Thyroid gland (tissue), 4 donors: ENCODE results near the gene UBE2QL1.

ENCODE experiments used
- POLR2A ChIP-seq, 2 donors: fragments of 450-650 bp; IDR thresholded peaks; one replicate each; pipeline ENCODE4 v1.6.1; 2017; ENCODE audit warnings: antibody characterized with exemption in 2 of 2, mild to moderate bottlenecking in 2 of 2, moderate library complexity in 1 of 2
- TF ChIP-seq, protein P1 (sequence below), 6 experiments: fragments of 200-600 bp in 3 of 6; fragments of 450-650 bp in 3 of 6; sonication (generic) in 3 of 6; IDR thresholded peaks; one replicate each; pipeline ENCODE4 v1.5.1; 2016 to 2019; ENCODE audit warnings: antibody characterized with exemption in 6 of 6, mild to moderate bottlenecking in 2 of 6, inconsistent platforms in 1 of 6, moderate library complexity in 1 of 6

GRCh38 chr5:6486074-6486473 lies 37.4 kb downstream of the UBE2QL1 start:
- TF ChIP-seq POLR2A (IDR thresholded peaks at IDR 0.05) = no peak
- TF ChIP-seq, protein P1, sequence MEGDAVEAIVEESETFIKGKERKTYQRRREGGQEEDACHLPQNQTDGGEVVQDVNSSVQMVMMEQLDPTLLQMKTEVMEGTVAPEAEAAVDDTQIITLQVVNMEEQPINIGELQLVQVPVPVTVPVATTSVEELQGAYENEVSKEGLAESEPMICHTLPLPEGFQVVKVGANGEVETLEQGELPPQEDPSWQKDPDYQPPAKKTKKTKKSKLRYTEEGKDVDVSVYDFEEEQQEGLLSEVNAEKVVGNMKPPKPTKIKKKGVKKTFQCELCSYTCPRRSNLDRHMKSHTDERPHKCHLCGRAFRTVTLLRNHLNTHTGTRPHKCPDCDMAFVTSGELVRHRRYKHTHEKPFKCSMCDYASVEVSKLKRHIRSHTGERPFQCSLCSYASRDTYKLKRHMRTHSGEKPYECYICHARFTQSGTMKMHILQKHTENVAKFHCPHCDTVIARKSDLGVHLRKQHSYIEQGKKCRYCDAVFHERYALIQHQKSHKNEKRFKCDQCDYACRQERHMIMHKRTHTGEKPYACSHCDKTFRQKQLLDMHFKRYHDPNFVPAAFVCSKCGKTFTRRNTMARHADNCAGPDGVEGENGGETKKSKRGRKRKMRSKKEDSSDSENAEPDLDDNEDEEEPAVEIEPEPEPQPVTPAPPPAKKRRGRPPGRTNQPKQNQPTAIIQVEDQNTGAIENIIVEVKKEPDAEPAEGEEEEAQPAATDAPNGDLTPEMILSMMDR (IDR thresholded peaks at IDR 0.05) = no peak
